Esophagus (tissue), 2 donors: ENCODE measurements around the gene MCOLN3. TPM values are rescaled to one million over a fixed set of nuclear protein-coding genes. Genes with fewer than 3 reads are reported as not detected.
"Not testable (repeated sequence)": the region's sequence is repeated elsewhere in the genome, so short reads cannot be mapped to it uniquely, and the experiment has no call there.

Experiments used
- H3K27ac ChIP-seq, 2 donors: one replicate each; pipeline ENCODE4 v1.5.1; 2013; ENCODE audit warnings: low read depth in 2 of 2, mild to moderate bottlenecking in 2 of 2, inconsistent platforms in 1 of 2, low read length in 1 of 2, moderate library complexity in 1 of 2
- H3K27me3 ChIP-seq, 2 donors: one replicate each; pipeline ENCODE4 v1.6.1; 2013; ENCODE audit warnings: low read length in 2 of 2, control low read depth in 1 of 2, mild to moderate bottlenecking in 1 of 2; ENCODE audit not compliant: insufficient read depth in 2 of 2, control insufficient read depth in 1 of 2
- H3K36me3 ChIP-seq, 2 donors: one replicate each; pipeline ENCODE4 v1.6.1; 2013; ENCODE audit warnings: low read length in 1 of 2; ENCODE audit not compliant: control insufficient read depth in 2 of 2, insufficient read depth in 2 of 2
- H3K4me1 ChIP-seq, 2 donors: one replicate each; pipeline ENCODE4 v1.6.1; 2013; ENCODE audit warnings: low read length in 1 of 2; ENCODE audit not compliant: control insufficient read depth in 2 of 2, insufficient read depth in 2 of 2
- H3K4me3 ChIP-seq, 2 donors: one replicate each; pipeline ENCODE4 v1.5.1; 2013; ENCODE audit warnings: low read length in 2 of 2, mild to moderate bottlenecking in 2 of 2, low read depth in 1 of 2, moderate library complexity in 1 of 2
- H3K9me3 ChIP-seq, 2 donors: one replicate each; pipeline ENCODE4 v1.6.1; 2013; ENCODE audit warnings: mild to moderate bottlenecking in 2 of 2, low read depth in 1 of 2, low read length in 1 of 2, moderate library complexity in 1 of 2; ENCODE audit not compliant: control insufficient read depth in 2 of 2, insufficient read depth in 1 of 2
- WGBS, 2 donors: extraction: QIAGEN DNeasy Blood & Tissue Kit; methylation state at CpG; one replicate each; pipeline ENCODE4 v1.1.7; 2013; 5-methylcytosine and 5-hydroxymethylcytosine counted together
- polyA plus RNA-seq, 2 donors: library from polyadenylated mRNA; stranded (reverse); fragments of 200-250 nt; gene quantifications; one replicate each; pipeline ENCODE4 v1.2.3, GENCODE V29; 2013
- donor health status: healthy with polysubstance abuse.
- donor health status: Bipolar disorder and iron deficiency.

Gene MCOLN3
- polyA plus RNA-seq, 2 donors: 0.41 to 0.51 TPM

DNA sequence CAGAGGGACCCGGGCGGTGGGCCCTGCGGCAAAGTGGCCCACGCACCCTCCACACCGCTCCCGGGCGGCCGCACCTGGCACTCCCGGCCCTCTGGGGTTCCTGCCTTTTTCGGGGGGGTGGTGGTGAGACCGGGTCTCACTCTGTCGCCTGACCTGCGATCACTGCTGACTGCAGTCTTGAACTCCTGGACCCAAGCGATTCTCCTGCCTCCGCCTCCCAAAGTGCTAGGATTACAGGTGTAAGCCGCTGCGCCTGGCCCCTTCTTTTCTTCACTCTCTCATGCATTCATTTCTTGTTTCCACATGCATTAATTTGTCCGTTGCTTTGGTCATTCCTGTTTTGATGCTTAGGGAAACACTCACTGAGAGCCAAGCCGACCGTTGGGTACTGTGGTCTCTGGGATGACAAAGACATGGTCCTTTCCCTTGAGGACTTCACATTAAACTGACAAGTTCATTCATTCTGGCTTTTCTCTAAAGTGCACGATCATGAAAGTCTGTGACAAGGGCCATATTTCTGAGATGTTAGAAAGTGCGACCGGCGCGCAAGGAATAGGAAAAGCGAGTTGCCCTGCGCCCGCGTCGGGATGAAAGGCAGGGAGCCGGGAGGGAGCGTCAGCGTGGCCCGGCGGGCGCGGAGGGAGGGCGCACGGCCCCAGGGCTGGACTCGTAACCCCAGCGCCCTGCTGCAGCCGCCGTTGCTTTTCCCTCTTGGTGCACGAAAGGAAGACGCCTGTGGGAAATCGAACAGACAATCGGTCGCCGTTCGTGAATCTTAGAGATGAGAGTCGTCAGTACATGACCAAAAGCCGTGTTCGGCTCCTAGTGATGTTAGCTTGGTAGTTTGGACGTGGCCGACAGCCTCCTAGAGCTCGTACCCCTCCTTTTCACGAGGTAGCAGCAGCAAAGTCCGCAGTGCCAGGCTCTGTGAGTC lies 50.4 kb downstream of the MCOLN3 start:
- Histone ChIP-seq H3K27me3 (peaks cover 0 to 5% of the 10 kb centered on the region in 2 donors), H3K4me1 (peaks cover 4 to 14% of the 10 kb centered on the region in 2 donors), H3K27ac (no peak overlapping the region), H3K4me3 (peak overlapping the region; percentile 52 to 57), H3K36me3 (no peaks in the 10 kb centered on the region), H3K9me3 (no peaks in the 10 kb centered on the region)
- WGBS, 2 donors: 1 to 2% methylated on average over 50 to 58 of the region's 58 CpGs

DNA sequence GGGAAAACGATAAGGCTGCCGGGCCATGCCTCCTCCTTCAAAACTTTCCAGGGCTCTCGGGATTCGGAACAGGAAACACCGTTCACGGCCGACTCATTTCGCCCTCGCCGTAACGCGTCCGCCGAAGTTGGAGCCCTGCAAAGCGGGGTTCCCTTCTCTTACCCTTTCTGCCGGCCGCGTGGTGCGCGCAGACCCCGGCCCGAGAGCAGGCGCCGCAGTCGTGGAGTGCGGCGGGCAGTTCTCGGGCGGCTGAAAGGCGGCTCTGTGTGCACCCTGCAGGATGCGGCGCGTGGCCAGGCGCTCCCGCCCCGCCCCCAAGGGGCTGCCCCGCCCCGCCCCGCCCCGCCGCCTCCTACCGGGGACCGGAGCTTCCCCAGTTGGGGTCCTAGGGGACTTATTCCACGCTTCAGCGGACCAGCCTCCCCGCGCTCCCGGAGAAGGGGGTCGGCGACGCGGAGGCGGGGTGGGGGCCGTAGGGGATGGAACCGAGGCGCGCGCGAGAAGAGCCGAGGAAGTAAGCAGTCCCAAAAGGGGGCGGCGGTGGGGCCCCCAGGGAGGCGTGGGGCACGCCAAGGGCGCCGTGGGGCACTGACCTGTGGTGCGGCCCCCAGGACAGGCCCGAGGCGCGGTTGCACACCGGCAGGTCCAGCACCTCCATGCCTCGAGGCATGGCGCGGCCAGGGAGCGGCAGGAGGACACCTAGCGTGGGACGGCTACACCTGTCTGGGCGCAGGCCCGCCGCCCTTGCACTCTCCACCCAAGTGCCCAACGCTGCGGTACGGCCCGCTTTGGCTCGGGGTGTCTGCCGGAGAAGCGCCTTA lies 51.2 kb downstream of the MCOLN3 start, which contains the start of gene MCOLN2:
TSS of gene MCOLN2 (minus strand) at position 268 of the 821 bp plus-strand sequence. CDS start at position 27, 241 bp downstream.
- Histone ChIP-seq H3K36me3 (no peaks in the 10 kb centered on the region), H3K4me1 (peaks cover 4 to 14% of the 10 kb centered on the region in 2 donors), H3K27ac (no peak within 1 kb of the TSS), H3K9me3 (no peaks in the 10 kb centered on the region), H3K4me3 (peak within 1 kb of the TSS; percentile 52 to 57), H3K27me3 (peaks cover 0 to 5% of the 10 kb centered on the region in 2 donors)
- 1% methylated on average over 64 to 87 of the region's 87 CpGs for WGBS, 2 donors

DNA sequence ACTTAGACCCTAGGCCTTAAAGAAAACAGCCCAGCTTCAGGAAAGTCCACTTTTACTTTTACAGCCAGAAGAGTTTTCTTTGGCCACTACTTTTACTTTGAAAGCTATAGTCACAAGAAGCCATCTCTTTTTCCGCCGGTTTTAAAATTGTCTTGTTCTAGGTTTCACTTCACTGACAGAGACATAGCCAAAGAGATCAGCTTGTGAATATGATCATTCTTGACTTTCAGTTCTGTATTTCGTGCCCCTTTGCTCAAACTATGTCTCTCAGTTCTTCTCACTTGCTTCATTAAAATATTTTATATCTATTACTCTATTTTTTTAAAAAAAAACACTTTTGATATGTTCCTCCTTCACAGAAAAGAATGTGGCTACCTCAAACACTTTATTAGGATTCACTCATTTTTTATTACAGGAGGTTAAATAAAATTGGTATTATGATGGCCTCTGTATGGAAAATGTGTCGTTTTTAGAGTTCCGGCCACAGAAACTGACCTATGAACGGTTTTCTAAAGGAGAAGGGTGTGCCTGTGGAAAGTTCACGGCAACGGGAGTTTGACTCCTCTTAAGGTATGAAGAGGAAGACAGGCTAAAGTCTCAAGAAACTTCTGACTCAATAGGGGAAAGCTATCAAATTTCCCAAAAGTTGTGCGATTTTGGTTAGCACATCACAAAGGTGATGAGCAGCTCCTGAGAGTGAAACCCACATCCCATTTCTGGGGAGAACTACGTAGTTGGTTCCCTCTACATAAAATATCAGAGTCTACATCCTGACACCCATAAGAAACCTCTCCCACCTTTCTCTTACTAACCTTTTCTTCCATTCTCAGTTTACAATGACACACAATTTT lies 52.6 kb downstream of the MCOLN3 start:
- WGBS, 2 donors: 72 to 74% methylated on average over 10 of the region's 10 CpGs
- Histone ChIP-seq H3K36me3 (no peaks in the 10 kb centered on the region), H3K27me3 (peaks cover 0 to 3% of the 10 kb centered on the region in 2 donors), H3K9me3 (no peaks in the 10 kb centered on the region), H3K27ac (no peak overlapping the region), H3K4me3 (no peak overlapping the region), H3K4me1 (peaks cover 4 to 14% of the 10 kb centered on the region in 2 donors)

DNA sequence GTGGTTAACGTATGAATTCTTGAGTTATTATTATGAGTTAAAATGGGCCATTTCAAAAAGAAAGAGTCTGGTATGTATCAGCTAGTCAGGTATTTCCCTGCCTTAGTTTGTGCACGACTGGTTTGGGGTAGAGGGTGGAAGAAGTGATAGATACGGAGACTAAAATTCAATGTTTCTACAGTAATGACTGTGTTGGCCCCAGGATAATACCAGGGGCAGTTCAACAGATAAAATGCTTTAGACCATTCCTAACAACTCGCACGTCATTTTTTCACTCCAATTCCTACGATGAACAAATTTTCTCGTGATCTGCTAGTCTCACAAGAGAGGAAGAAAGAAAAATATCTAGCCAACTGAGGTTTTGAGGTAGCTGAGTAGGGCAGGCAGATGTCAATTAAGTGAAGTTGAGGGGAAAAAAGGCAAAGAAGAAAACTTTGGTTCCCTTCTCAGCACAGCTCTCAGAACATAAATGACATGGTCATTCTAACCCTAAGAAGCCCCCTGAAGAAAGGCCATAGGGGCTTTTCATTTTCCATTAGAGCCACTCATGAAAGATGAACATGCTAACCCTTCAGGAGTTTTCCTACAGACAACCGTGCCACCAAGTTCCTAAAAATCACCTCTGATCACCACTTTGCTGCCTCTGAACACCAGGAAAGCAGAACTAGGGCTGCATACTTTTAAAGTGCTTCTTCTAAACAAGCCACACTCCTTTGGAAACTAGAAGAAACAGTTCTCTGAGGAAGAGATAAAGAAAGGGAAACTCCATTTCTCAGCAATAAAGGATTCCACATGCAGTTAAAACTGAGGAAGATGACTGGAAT lies 57.0 kb downstream of the MCOLN3 start:
- Histone ChIP-seq H3K9me3 (no peaks in the 10 kb centered on the region), H3K36me3 (no peaks in the 10 kb centered on the region), H3K4me3 (no peak overlapping the region), H3K27ac (no peak overlapping the region), H3K4me1 (no peaks in the 10 kb centered on the region), H3K27me3 (no peaks in the 10 kb centered on the region)
- WGBS, 2 donors: 62 to 68% methylated on average over 8 of the region's 8 CpGs

DNA sequence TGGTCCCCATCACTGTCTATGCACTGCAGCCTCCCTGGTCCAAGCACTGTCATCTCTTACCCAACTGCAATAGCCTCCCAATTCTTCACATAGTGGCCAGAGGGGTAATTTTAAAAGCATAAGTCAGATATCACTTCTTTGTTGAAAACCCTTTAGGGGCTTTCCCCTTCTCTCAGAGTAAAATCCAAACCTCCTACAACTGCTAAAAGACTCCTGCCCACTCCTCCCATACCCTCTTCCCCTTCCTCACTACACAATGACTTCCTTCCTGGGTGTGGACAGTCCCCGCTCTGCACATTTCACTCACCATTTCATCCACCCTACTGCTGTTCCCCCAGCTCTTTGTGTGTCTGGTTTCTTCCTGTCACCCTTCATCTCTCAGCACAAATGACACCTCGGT lies 59.7 kb downstream of the MCOLN3 start:
- H3K27ac ChIP-seq: no peak overlapping the region
- no peaks in the 10 kb centered on the region for H3K9me3 ChIP-seq
- H3K4me3 ChIP-seq: no peak overlapping the region
- no peaks in the 10 kb centered on the region for H3K4me1 ChIP-seq
- no peaks in the 10 kb centered on the region for H3K27me3 ChIP-seq
- H3K36me3 ChIP-seq: no peaks in the 10 kb centered on the region
- WGBS, 2 donors: 60 to 77% methylated on average over 2 of the region's 2 CpGs

DNA sequence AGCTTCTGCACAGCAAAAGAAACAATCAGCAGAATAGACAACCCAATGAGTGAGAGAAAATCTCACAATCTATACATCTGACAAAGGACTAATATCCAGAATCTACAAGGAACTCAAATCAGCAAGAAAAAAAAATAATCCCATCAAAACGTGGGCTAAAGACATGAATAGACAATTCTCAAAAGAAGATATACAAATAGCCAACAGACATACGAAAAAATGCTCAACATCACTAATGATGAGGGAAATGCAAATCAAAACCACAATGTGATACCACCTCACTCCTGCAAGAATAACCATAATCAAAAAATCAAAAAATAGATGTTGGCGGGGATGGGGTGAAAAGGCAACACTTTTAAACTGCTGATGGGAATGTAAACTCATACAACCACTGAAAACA lies 61.7 kb downstream of the MCOLN3 start:
- not testable (repeated sequence) for H3K4me1 ChIP-seq, H3K27ac ChIP-seq, H3K27me3 ChIP-seq, H3K4me3 ChIP-seq, H3K36me3 ChIP-seq, H3K9me3 ChIP-seq
- 81 to 84% methylated on average over 3 of the region's 3 CpGs for WGBS, 2 donors

DNA sequence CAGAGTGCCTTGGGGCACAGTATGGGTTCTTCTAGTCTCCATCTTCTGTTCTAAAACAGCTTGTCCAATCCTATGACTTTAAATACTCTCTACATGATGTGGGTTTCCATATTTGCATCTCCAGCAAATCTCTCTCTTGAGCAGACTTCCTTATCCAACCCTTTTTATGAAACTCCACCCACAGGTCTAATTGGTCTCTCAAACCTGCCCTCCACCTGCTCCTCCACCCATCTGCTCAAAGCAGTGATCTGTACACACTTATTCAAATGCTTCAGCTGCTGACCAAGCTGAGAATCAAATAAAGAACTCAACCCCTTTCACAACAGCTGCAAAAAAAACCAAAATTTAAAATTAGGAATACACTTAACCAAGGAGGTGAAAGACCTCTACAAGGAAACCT lies 62.9 kb downstream of the MCOLN3 start:
- Histone ChIP-seq H3K4me1 (no peaks in the 10 kb centered on the region), H3K36me3 (no peaks in the 10 kb centered on the region), H3K27me3 (no peaks in the 10 kb centered on the region), H3K9me3 (no peaks in the 10 kb centered on the region), H3K4me3 (no peak overlapping the region), H3K27ac (no peak overlapping the region)

DNA sequence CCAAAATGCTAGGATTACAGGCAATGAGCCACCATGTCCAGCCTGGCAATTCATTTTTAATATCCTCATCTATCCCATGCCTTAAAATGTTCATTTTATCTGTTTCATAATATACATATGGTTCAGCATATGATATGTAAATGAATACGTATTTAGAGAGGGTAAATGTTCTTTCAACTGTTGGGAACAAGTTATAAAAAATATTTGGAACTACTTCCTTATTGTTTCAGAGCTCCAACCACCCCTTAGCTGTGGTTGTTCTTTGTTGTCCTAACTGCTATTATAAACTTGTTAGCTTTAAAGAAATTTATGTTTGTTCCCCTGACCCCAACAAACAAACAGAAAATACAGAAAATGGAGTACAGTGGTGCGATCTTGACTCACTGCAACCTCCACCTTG lies 65.9 kb downstream of the MCOLN3 start:
- Histone ChIP-seq H3K36me3 (no peaks in the 10 kb centered on the region), H3K4me1 (no peaks in the 10 kb centered on the region), H3K4me3 (no peak overlapping the region), H3K27ac (no peak overlapping the region), H3K9me3 (no peaks in the 10 kb centered on the region), H3K27me3 (no peaks in the 10 kb centered on the region)
- WGBS, 2 donors: 85 to 91% methylated on average over 2 of the region's 2 CpGs
